Fibroblast of villous mesenchyme (primary cell): ENCODE measurements around the gene SH2B2. TPM values are rescaled to one million over a fixed set of nuclear protein-coding genes. Genes with fewer than 3 reads are reported as not detected.

ENCODE experiments used
- DNase-seq: peaks from one replicate; pipeline ENCODE4 v3.0.0-alpha.2; 2010; ENCODE audit warnings: low read depth
- H3K4me3 ChIP-seq: 2 replicates; pipeline ENCODE4 v1.5.1; 2011; ENCODE audit warnings: low read depth, mild to moderate bottlenecking, low read length
- total RNA-seq: library from RNA; depleted of rRNA; stranded (reverse); fragments of >200 nt; gene quantifications from 2 replicates; pipeline ENCODE4 v1.2.3, GENCODE V29; 2012
- TF ChIP-seq, protein P1 (sequence below): IDR thresholded peaks from 2 replicates; pipeline ENCODE4 v1.5.1; 2012; ENCODE audit warnings: low read depth, mild to moderate bottlenecking, low read length; ENCODE audit not compliant: insufficient read depth

Gene SH2B2
- total RNA-seq, 1 donor, result 0.43 TPM

DNA sequence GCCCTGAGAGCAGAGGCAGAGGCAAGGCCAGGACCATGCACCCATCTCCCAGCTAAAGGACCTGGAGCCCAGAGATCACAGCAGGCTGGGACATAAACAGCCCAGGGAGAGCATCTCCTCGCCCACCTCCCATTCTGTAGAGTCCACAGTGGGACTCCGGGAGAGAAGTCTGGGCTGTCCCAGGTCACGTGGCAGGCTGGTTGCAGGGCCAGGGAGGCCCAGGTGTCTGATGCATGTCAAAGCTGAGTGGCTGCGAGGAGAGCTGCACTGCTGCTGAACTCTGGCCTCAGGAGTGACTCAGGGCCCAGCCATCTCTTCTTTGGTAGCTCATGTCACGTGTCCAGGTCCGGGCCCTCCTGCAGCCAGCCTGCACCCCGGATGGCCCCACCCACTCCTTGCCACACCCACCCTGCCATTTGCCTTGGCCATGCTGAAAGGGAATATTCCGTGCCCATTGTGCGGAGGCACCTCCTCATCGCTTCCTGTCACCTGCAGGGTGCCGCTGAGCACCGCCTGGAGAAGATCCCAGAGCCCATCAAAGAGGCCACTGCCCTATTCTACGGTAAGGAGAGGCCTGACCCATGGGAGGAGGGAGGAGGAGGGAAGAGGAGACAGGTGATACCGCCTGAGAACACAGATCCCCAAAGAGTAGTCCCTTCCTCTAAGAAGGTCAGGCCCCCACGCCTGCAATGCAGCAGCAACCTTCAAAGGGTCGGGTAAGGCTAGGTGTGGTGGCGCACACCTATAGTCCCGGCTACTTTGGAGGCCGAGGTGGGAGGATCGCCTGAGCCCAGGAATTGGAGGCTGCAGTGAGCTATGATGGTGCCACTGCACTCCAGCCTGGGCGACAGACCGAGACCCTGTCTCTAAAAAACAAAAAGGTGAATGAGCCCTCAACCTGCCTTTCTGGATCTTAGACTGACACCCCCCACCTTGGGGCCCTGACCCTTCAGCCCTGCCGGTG is 12.6 kb upstream of the SH2B2 start:
- TF ChIP-seq, protein P1, sequence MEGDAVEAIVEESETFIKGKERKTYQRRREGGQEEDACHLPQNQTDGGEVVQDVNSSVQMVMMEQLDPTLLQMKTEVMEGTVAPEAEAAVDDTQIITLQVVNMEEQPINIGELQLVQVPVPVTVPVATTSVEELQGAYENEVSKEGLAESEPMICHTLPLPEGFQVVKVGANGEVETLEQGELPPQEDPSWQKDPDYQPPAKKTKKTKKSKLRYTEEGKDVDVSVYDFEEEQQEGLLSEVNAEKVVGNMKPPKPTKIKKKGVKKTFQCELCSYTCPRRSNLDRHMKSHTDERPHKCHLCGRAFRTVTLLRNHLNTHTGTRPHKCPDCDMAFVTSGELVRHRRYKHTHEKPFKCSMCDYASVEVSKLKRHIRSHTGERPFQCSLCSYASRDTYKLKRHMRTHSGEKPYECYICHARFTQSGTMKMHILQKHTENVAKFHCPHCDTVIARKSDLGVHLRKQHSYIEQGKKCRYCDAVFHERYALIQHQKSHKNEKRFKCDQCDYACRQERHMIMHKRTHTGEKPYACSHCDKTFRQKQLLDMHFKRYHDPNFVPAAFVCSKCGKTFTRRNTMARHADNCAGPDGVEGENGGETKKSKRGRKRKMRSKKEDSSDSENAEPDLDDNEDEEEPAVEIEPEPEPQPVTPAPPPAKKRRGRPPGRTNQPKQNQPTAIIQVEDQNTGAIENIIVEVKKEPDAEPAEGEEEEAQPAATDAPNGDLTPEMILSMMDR, result no peak
- no peak overlapping the region for H3K4me3 ChIP-seq
- DNase-seq, result peak; percentile 67

DNA sequence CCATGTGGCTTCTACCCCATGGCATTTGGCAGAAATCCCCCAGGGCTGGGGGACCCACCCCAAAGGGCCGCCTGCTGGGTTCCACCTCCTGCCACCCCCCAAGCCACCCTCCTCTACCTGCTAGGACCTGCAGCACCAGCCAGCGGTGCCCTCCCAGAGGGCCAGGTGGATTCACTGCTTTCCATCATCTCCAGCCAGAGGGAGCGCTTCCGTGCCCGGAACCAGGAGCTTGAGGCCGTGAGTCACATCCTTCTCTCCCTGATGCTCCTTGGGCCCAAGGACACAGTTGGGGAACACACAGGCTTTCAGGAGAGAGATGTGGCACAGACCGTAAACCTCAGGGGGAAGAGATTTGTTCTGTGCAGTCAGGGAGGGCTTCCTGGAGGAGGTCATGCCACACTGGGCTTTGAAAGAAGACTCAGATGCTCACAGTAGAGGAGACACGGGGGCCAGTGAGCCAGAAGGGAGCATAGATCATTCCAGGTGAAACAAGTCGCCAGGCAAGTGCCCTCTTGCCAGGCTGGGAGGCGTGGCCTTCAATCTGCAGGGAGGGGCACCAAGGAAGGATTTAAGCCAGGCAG is 11.5 kb upstream of the SH2B2 start:
- no peak for DNase-seq
- TF ChIP-seq, protein P1, result no peak
- H3K4me3 ChIP-seq, result no peak overlapping the region

DNA sequence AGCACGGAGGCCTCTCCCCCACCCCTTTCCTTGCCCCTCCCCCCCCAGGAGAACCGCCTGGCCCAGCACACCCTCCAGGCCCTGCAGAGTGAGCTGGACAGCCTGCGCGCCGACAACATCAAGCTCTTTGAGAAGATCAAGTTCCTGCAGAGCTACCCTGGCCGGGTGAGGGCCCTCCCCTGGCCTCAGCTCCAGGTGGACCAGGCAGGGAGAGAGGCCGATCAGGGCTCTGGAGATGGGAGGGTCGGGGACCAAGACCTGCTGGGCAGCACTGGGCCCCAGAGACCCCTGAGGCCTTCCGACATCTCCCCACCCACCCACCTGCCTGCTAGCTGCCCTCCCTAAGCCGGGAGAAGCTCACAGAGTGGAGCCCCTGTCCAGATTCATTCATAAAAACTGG is 8.8 kb upstream of the SH2B2 start:
- TF ChIP-seq, protein P1, result no peak

DNA sequence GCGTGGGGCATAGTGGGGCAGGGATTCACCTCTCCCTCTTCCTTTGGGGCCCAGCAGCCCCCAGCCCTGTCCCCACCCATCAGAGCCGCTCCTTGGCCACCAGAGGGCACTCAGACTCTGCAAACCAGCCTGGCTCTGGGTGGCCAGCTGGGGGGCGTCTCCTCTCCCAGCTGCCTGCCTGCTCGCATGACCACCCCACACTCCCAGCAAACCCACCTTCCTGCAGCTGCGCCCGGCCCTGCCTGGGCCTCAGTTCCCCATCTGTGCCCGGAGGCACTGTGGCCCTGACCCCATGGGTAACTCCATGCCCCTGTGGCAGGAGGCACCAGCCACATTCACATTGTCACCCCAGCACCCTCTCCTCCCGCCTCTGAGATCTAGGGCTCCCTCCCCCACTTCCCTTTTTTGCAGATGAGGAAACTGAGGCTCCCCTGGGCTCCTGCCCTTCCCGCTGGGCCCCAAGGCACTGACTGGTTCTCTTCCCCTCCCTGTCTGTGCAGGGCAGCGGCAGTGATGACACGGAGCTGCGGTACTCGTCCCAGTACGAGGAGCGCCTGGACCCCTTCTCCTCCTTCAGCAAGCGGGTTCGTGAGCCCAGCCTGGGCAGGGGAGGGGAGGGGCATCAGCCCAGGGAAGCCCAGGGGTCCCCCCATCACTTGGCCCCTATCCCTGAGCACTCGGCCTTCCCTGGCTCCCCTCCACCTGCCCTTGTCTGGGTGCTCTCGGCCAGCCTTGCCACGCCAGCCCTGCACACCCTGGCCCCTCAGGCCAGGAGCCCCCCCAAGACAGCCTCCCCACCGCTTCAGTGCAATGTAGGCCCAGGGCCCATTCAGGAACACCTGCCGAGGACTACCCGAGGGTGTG is 6.9 kb upstream of the SH2B2 start:
- no peak overlapping the region for H3K4me3 ChIP-seq
- peak; percentile 55 for DNase-seq
- TF ChIP-seq, protein P1, result peak; percentile 81

More for the DNA sequence above, 8.8 kb upstream of the SH2B2 start:
- no peak for DNase-seq
- H3K4me3 ChIP-seq, result no peak overlapping the region

DNA sequence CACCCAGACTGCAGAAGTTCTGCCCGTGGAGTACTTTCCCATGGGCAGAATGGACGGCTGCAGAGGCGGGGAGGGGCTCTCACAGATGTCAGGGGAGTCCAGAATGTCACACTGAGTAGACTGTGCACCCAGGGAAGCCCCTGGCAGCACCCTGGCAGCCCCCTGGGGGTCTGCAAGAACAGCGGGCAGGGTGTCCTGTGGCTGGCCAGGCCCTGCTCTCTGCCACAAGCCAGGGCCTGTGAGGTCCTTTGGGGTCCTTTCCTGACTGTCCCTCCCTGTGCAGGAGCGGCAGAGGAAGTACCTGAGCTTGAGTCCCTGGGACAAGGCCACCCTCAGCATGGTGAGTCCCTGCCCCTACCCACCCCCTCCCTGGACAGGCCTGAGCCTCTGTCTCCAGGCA is 6.1 kb upstream of the SH2B2 start:
- TF ChIP-seq, protein P1, result no peak
- DNase-seq, result no peak
- no peak overlapping the region for H3K4me3 ChIP-seq

DNA sequence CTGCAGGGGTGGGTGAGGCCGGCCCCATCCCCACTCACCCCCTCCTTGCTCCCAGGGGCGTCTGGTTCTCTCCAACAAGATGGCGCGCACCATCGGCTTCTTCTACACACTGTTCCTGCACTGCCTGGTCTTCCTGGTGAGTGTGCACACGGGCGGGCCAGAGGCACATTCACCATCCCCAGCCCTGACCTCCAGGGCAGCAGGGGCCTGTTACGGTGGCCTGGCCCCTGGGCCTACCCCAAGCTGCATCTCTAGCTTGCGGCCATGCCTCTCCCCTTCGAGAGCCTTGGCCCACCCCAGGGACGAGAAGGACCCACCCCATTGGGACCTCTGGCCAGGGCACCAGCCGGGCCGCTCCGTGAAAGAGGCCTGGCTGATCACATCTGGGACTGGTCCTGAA is 4.9 kb upstream of the SH2B2 start:
- no peak for DNase-seq
- TF ChIP-seq, protein P1, result no peak
- no peak overlapping the region for H3K4me3 ChIP-seq
